Suppressor macrophage (primary cell): ENCODE data around the gene UGGT1.
A peak's percentile ranks its signal among the peaks of the same experiment; 100 is the strongest.
"Not testable (repeated sequence)": the region's sequence is repeated elsewhere in the genome, so short reads cannot be mapped to it uniquely, and the experiment has no call there.

Source experiments
- DNase-seq, 4 experiments: peaks; one replicate each; pipeline ENCODE4 v3.0.0-alpha.2; 2020 to 2022

The UGGT1 gene

GRCh38 chr2:128178149-128178649 lies 87.2 kb downstream of the UGGT1 start:
- no peak for DNase-seq

- DNase-seq = peak; percentile 58 to 77 (median 76)
Observed at GRCh38 chr2:128178650-128179460, 87.9 kb downstream of the UGGT1 start.

- no peak for DNase-seq
Observed at GRCh38 chr2:128179461-128179755, 88.4 kb downstream of the UGGT1 start.

GRCh38 chr2:128180031-128180430 lies 89.0 kb downstream of the UGGT1 start:
- no peak for DNase-seq

- DNase-seq = no peak
Observed at GRCh38 chr2:128185576-128185975, 94.6 kb downstream of the UGGT1 start.

- no peak for DNase-seq
Observed at GRCh38 chr2:128187032-128187654, 96.1 kb downstream of the UGGT1 start.

GRCh38 chr2:128195435-128195984 lies 104.5 kb downstream of the UGGT1 start:
- DNase-seq = peak in 3 of 4 experiments; percentile 8 to 19 (median 19)

GRCh38 chr2:128196026-128196425 lies 105.0 kb downstream of the UGGT1 start:
- no peak for DNase-seq

GRCh38 chr2:128196471-128196931 lies 105.5 kb downstream of the UGGT1 start:
- peak; percentile 22 to 69 (median 64) for DNase-seq

GRCh38 chr2:128197059-128197458 lies 106.1 kb downstream of the UGGT1 start:
- DNase-seq = no peak

GRCh38 chr2:128198656-128199055 lies 107.7 kb downstream of the UGGT1 start:
- no peak for DNase-seq

GRCh38 chr2:128199141-128199540 lies 108.1 kb downstream of the UGGT1 start:
- no peak for DNase-seq

GRCh38 chr2:128202791-128203190 lies 111.8 kb downstream of the UGGT1 start:
- DNase-seq = no peak

GRCh38 chr2:128206245-128206644 lies 115.2 kb downstream of the UGGT1 start:
- DNase-seq = no peak

GRCh38 chr2:128208023-128208422 lies 117.0 kb downstream of the UGGT1 start:
- DNase-seq = no peak

- DNase-seq = not testable (repeated sequence)
Observed at GRCh38 chr2:128208631-128209324, 117.8 kb downstream of the UGGT1 start.

GRCh38 chr2:128214251-128214650 lies 123.3 kb downstream of the UGGT1 start:
- DNase-seq = no peak

GRCh38 chr2:128214866-128215460 lies 124.0 kb downstream of the UGGT1 start:
- DNase-seq = no peak

- DNase-seq = no peak
Observed at GRCh38 chr2:128215897-128216642, 125.1 kb downstream of the UGGT1 start.

- peak; percentile 52 to 77 (median 64) for DNase-seq
Observed at GRCh38 chr2:128217671-128218070, 126.7 kb downstream of the UGGT1 start.

- DNase-seq = no peak
Observed at GRCh38 chr2:128219891-128220290, 128.9 kb downstream of the UGGT1 start.

- no peak for DNase-seq
Observed at GRCh38 chr2:128227862-128228261, 136.9 kb downstream of the UGGT1 start.
